ENCODE measurements around the gene SZRD1.

GRCh38 chr1:16413191-16413590 is 46.1 kb downstream of the SZRD1 start:
- no peak for TF ChIP-seq CTCF (conservative IDR thresholded peaks at IDR 0.05; ENCODE audit: low read depth, low read length)
- TF ChIP-seq EZH2 (IDR thresholded peaks at IDR 0.05; ENCODE audit: low read length, unreplicated experiment), result no peak
